Right lobe of liver (tissue), 6 donors: Measurements from ENCODE around the gene HOXB1. TPM values are rescaled to one million over a fixed set of nuclear protein-coding genes. Genes with fewer than 3 reads are reported as not detected.

ENCODE experiments used
- ATAC-seq, 4 donors: fragments of 200-7000 bp; cut with Tn5 transposase; one replicate each; pipeline ENCODE4 v1.9.1; 2020; ENCODE audit warnings: mild to moderate bottlenecking in 4 of 4, moderate library complexity in 4 of 4
- DNase-seq, 3 donors: peaks; one replicate each; pipeline ENCODE4 v3.0.0-alpha.2; 2020
- H3K27ac ChIP-seq, 3 donors: fragments of 200-600 bp; one replicate each; pipeline ENCODE4 v1.8.0; 2022
- H3K27me3 ChIP-seq, 2 donors: fragments of 200-600 bp; one replicate each; pipeline ENCODE4 v1.8.0; 2022
- H3K36me3 ChIP-seq, 4 donors: fragments of 200-600 bp; sonication (generic) in 1 of 4; one replicate each; pipeline versions ENCODE4 v1.5.1 to v1.8.0; 2017 to 2022; ENCODE audit warnings: control low read depth in 1 of 4
- H3K4me1 ChIP-seq, 4 donors: fragments of 200-600 bp; sonication (generic) in 1 of 4; one replicate each; pipeline versions ENCODE4 v1.5.1 to v1.8.0; 2017 to 2022; ENCODE audit warnings: control low read depth in 1 of 4
- H3K4me3 ChIP-seq, 3 donors: fragments of 200-600 bp; one replicate each; pipeline ENCODE4 v1.8.0; 2022
- H3K9me3 ChIP-seq, 4 donors: fragments of 200-600 bp; sonication (generic) in 1 of 4; one replicate each; pipeline versions ENCODE4 v1.5.1 to v1.8.0; 2017 to 2022; ENCODE audit warnings: control low read depth in 1 of 4
- POLR2A ChIP-seq: fragments of 450-650 bp; IDR thresholded peaks from one replicate; pipeline ENCODE4 v1.6.1; 2017; ENCODE audit warnings: antibody characterized with exemption, mild to moderate bottlenecking
- WGBS: methylation state at CpG from one replicate; pipeline ENCODE4 v1.1.6; 2018; ENCODE audit warnings: low coverage, low lambda C conversion rate; ENCODE audit not compliant: insufficient coverage; ENCODE audit errors: missing lambda C conversion rate; 5-methylcytosine and 5-hydroxymethylcytosine counted together
- intact Hi-C, 2 donors: fragments of 100-400 bp; cut with DNase I; formaldehyde crosslinking; loops; one replicate each; pipeline versions ENCODE4 v1.11.2 to v1.14.1; 2022
- total RNA-seq, 6 experiments: library from RNA; depleted of rRNA in 2 of 6; stranded (reverse); fragments of >200 nt in 2 of 6; fragmentation: NEBNext Ultra II Directional in 3 of 6; extraction: Animal tissue kit (Norgen Biotek cat#: 25700) in 3 of 6; gene quantifications; one replicate each; pipeline versions ENCODE4 v1.1.0 to v1.2.4, GENCODE V29; 2016 to 2023
- TF ChIP-seq, protein P1 (sequence below), 4 donors: fragments of 200-600 bp in 3 of 4; fragments of 450-650 bp in 1 of 4; IDR thresholded peaks; one replicate each; pipeline versions ENCODE4 v1.5.1 to v1.8.0; 2016 to 2022; ENCODE audit warnings: antibody characterized with exemption in 4 of 4, mild to moderate bottlenecking in 2 of 4
- donor health status: DM: no; HTN: yes; CAD: no.
- donor health status: DM: no; HTN: no; CAD: no.
- donor health status: DM: no; HTN: no; CAD: no.
- donor health status: DM: no; HTN: yes; CAD: no.
- donor health status: DM: no; HTN: yes; CAD: no.

The HOXB1 gene
- total RNA-seq, 6 experiments from 2014 or later = not detected

DNA sequence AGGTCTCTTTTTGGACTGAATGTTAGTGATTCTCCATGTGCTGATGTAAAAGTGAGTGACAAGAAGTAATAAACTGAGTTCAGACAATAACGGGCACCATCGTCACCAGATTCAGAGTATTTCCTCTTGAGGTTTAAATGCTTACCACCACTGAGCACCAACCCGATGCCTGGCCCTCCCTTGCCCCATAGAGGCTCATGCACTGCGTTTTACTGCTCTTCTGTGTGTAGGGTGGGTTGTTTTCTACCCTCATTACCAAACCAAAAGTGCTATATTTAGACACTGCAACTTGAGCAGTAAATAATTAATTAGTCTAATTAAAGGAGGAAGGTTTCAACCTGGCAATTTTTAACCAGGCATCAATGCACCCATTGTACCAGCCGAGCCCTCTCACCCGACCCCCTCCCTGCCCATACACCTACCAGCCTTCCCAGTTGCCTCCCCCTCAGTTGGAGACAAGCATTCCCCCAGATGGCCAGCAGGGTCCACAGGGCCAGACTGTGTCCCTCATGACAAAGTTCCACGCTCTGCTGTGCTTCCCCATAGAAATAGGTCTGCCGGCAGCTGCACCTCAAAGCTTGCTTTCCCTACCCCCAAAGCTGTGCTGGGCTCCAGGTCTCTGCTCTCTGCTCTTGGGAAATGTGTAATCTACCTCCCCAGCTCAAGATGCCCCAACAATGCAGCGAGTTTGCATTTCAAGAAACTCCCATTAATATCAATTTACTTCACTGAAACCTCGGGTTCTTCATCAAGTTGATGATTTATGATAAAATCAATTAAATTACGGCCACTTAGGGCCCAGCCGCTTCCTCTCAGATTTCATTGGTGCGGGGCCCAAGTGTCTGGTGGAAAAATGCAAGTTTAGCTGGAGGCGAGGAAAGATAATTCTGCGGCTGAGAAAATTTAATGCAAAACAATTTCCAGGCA lies 31.3 kb upstream of the HOXB1 start:
- H3K4me1 ChIP-seq = no peaks in the 10 kb centered on the region
- intact Hi-C loops = no loop called here
- 21% methylated on average over 15 of the region's 15 CpGs for WGBS
- no peak for ATAC-seq
- no peaks in the 10 kb centered on the region for H3K36me3 ChIP-seq
- H3K4me3 ChIP-seq = no peak overlapping the region
- no peaks in the 10 kb centered on the region for H3K9me3 ChIP-seq
- DNase-seq = no peak
- peaks cover 0 to 9% of the 10 kb centered on the region in 2 donors for H3K27me3 ChIP-seq
- TF ChIP-seq, protein P1, sequence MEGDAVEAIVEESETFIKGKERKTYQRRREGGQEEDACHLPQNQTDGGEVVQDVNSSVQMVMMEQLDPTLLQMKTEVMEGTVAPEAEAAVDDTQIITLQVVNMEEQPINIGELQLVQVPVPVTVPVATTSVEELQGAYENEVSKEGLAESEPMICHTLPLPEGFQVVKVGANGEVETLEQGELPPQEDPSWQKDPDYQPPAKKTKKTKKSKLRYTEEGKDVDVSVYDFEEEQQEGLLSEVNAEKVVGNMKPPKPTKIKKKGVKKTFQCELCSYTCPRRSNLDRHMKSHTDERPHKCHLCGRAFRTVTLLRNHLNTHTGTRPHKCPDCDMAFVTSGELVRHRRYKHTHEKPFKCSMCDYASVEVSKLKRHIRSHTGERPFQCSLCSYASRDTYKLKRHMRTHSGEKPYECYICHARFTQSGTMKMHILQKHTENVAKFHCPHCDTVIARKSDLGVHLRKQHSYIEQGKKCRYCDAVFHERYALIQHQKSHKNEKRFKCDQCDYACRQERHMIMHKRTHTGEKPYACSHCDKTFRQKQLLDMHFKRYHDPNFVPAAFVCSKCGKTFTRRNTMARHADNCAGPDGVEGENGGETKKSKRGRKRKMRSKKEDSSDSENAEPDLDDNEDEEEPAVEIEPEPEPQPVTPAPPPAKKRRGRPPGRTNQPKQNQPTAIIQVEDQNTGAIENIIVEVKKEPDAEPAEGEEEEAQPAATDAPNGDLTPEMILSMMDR (IDR thresholded peaks at IDR 0.05) = no peak
- TF ChIP-seq POLR2A = no peak
- no peak overlapping the region for H3K27ac ChIP-seq

DNA sequence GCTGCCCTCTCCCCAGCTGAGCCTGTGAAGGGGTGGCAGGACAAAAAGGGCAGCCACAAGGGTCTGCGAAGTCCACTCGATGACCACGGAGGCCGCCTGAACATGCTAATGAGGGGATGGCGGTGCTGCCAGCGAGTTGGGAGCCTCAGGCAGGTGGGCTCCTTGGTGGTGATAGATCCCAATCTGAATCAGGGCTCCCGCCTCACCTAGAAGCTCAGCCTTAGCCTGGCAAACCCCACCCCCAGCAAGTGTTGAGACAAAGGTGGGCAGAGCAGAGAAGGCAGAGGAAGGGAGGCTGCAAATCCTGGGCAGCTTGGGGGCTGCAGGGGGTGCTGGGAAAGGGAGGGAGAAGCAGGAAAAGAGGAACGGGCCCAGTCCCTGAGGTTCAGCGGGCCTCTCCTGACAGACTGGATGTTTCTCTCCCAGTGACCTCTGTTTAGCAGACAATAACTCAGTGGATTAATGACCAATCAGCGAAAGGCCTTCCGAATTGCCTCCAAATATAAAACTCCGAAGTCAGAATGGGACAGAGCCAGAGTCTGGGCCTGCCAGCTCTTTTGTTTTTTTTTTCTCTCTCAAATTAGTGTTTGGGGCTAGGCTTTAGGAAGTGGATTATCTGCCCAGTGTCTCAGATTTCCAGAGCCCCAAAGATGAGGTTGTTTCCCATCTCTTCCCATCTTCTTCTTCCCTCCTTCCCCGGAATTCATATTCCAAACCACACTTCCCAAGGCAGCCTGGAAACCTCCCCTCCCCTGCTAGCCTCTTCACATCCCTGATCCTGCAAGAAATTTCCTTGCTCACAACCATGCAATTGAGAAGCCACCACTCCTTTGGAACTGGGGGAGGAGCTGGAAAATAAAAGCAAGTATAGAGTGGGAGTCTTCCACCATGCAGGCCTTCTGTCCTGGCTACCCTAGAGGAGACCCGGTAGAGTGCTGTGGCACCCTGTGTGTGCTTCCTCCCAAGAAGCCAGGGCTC lies 29.3 kb upstream of the HOXB1 start:
- TF ChIP-seq, protein P1 (IDR thresholded peaks at IDR 0.05) = no peak
- no peak for TF ChIP-seq POLR2A
- Histone ChIP-seq H3K4me3 (no peak overlapping the region), H3K27ac (peak overlapping the region in 1 of 3 donors; percentile 1), H3K36me3 (no peaks in the 10 kb centered on the region), H3K4me1 (no peaks in the 10 kb centered on the region), H3K9me3 (no peaks in the 10 kb centered on the region), H3K27me3 (peaks cover 0 to 9% of the 10 kb centered on the region in 2 donors)
- intact Hi-C loops = no loop called here
- ATAC-seq (peak in 1 of 4 donors; percentile 8), DNase-seq (no peak)
- WGBS = 27% methylated on average over 6 of the region's 14 CpGs

DNA sequence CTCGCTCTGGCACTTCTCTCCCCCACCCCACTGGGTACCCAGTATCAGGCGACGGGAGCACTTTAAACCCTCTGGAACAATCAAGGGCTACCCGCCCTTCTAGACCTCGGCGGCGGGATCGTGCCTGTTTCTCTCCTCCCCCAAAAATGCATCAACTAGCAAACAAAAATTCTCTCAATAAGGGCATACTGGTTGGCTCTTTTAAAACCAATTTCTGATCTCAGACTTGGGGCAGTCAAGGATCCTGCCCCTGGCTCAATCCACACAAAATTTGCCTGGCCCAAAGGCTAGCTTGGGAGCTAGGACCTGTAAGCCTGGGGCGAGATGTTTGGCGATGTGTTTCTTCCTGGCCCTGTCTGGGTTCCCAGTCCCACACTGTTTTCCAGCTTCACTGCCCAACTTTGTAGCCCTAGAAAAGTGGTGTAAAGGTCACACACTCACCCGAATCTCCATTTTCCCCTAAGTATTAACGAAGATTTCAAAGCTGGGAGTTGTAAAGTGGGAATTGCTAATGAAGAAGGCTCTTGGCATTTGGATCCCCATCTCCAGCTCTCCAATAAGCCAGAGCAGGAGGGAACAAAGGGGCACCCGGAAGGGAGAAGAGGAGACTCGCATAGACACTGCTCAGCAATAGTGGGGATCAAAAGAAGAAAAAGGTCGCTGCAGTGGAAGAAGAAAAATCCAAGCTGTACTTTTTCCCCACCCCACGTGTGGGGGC lies 28.5 kb upstream of the HOXB1 start:
- no peaks in the 10 kb centered on the region for H3K4me1 ChIP-seq
- no peaks in the 10 kb centered on the region for H3K9me3 ChIP-seq
- peak overlapping the region in 1 of 3 donors; percentile 1 for H3K27ac ChIP-seq
- WGBS = 25% methylated on average over 16 of the region's 16 CpGs
- DNase-seq (no peak), ATAC-seq (no peak)
- intact Hi-C loops = no loop called here
- no peaks in the 10 kb centered on the region for H3K36me3 ChIP-seq
- H3K4me3 ChIP-seq = no peak overlapping the region
- H3K27me3 ChIP-seq = peaks cover 0 to 9% of the 10 kb centered on the region in 2 donors
- TF ChIP-seq, protein P1 (IDR thresholded peaks at IDR 0.05) = no peak
- no peak for TF ChIP-seq POLR2A

DNA sequence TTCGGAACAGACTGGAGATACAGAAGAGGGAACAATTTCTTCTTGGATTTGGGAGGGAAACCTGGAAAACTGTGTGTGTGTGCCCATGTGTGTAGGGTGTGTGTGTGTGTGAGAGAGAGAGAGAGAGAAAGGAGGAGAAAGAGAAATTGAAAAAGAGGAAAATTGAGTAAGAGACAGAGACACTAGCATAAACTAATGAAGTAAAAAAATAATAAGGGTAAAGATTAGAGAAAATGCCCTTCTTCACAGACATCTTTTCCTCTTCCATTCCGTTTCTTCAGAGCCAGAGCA lies 28.0 kb upstream of the HOXB1 start:
- H3K4me3 ChIP-seq = no peak overlapping the region
- intact Hi-C loops = no loop called here
- ATAC-seq = no peak
- H3K36me3 ChIP-seq = no peaks in the 10 kb centered on the region
- H3K27me3 ChIP-seq = peaks cover 0 to 9% of the 10 kb centered on the region in 2 donors
- WGBS = 13% methylated on average over 2 of the region's 2 CpGs
- H3K4me1 ChIP-seq = no peaks in the 10 kb centered on the region
- no peaks in the 10 kb centered on the region for H3K9me3 ChIP-seq
- no peak overlapping the region for H3K27ac ChIP-seq
- no peak for DNase-seq
- TF ChIP-seq POLR2A = no peak
- TF ChIP-seq, protein P1 (IDR thresholded peaks at IDR 0.05) = no peak
